ENCODE results near the gene SMIM10L2A.
"Not testable (repeated sequence)": the region's sequence is repeated elsewhere in the genome, so short reads cannot be mapped to it uniquely, and the experiment has no call there.

The SMIM10L2A gene

GRCh38 chrX:135422810-135423168 lies 1.0 kb downstream of the SMIM10L2A start:
- in situ Hi-C loops (cut with MboI; ENCODE audit: low sequenced_read_pairs) = not testable (repeated sequence)

DNA sequence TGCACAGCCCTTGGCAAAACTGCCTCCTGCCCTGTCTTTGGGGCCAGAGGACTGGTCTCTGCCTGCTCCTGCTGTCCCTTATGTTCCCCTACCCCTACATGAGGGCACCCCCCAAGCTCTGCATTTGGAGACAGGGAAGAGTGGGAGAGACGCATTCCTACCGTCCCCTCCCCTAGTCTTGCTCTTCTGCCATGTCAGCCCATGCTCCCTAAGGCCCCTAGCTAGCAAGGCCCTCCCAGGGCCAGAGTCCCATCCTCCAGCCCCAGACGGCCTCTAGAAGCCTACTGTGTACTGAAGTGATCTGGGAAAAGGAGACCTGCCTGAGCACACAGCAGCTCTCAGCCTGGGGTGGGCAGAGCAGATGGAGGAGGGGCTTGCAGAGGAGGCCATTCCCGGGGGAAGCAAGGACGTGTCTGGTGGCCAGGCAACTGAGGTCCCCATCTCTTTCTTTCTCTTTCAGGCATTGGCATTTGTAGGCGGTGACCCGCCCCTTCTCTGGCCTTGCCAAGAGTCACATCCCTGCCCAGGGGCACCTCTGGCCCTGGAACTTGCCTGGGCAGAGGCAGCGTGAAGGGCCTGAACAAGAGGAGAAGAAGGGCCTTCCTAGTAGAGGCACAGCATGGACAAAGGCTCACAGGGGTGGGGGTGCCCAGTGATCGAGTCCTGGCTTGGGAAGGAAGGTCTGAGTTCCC lies 1.6 kb downstream of the SMIM10L2A start:
- in situ Hi-C loops (cut with MboI; ENCODE audit: low sequenced_read_pairs) = not testable (repeated sequence)

DNA sequence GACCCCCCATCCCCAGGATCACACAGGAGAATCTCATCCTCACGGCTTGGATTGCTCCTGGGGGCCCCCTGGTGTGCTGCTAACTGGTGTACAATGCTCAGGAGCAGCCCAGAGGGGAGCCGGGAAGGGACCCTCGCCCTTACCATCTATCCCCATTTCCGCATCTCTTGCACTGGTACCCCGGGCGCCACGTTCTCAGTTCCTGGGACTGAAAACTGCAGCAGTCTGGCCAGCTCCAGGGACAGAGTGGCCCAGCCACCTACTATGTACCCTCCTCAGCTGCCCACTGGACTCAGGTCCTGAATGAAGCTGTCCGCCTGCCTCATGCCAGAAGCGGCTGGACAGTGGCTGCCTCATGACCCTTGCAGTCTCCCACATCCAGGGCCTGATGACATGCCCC lies 2.7 kb downstream of the SMIM10L2A start:
- in situ Hi-C loops (cut with MboI; ENCODE audit: low sequenced_read_pairs) = no loop called here

GRCh38 chrX:135425026-135425965 lies 3.6 kb downstream of the SMIM10L2A start:
- in situ Hi-C loops (cut with MboI; ENCODE audit: low sequenced_read_pairs) = no loop called here

DNA sequence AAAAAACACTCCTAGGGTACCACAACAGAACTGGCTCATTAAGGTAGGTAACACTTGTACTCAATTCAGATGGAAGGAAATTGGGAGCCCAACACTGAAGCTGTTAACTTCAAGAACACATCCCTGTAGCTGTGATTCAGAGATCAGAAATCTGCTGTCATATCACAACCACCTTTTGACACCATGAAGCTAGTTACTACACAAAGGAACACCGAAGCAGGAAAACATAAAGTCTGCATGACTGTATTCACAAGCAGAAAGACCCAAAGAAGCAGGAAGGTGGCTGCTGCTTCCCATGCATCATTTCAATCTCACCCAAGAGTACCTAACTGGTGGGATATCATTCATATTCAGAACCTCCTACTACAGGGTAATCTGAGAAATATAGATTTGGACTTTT lies 7.7 kb downstream of the SMIM10L2A start:
- in situ Hi-C loops (cut with MboI; ENCODE audit: low sequenced_read_pairs) = no loop called here

DNA sequence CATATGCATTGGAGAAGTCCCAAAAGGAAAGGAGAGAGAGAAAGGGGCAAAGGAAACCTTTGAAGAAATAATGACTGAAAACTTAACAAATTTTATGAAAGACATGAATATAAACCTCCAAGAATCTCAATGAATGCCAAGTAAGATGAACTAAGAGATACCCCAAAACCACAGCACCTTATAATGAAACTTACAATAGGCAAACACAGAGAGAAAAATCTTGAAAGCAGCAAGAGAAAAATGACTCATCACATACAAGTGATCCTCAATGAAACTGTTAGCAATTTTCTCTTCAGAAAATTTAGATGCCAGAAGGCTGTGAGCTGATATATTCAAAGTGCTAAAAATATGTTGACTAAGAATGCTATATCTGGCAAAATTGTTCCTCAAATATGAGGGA lies 10.1 kb downstream of the SMIM10L2A start:
- in situ Hi-C loops (cut with MboI; ENCODE audit: low sequenced_read_pairs) = no loop called here

DNA sequence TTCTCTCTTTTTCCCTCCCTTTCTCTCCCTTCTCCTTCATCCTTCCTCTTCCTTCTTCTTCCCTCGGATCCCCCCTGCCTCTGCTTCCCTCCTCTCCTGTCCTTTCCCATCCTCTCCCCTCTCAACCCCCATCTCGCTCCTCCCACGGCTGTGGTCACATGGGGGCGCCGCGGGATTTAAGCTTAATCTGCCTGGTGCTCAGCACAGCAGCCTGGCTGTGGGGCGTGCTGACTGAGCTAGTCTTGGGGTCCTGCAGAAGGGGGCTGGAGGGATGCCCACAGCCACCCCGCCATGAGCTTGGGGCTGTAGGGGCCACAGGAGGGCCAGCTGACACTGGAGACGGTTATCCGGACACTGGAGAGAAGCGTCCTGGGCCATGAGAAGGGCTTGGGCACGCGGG lies 10.7 kb downstream of the SMIM10L2A start:
- in situ Hi-C loops (cut with MboI; ENCODE audit: low sequenced_read_pairs) = no loop called here

DNA sequence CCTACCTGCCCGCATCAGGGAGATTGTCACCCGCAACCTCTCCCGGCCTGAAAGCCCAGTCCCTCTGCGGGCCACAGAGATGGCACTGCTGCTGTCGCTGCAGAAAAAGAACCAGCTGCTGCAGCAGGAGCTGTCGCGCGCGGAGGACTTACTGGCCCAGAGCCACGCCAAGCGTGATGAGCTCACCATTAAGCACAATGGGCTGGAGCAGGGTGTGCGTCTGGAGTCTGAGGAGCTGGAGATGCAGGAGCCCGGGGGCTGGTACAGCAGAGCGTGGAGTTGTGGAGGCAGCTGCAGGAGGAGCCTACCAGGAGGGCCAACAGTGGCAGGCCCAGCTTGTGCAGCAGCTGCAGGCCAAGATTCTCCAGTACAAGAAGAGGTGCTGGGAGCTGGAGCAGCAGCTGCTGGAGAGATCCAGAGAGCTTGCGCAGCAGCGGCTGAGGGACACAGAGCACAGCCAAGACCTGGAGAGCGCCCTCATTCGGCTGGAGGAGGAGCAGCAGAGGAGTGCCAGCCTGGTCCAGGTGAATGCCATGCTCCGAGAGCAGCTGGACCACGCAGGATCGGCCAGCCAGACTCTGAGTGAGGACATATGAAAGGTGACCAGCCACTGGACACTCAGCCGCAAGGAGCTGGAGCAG lies 11.3 kb downstream of the SMIM10L2A start:
- in situ Hi-C loops (cut with MboI; ENCODE audit: low sequenced_read_pairs) = no loop called here

- in situ Hi-C loops (cut with MboI; ENCODE audit: low sequenced_read_pairs) = no loop called here
Observed at GRCh38 chrX:135433531-135434257, 11.9 kb downstream of the SMIM10L2A start.

DNA sequence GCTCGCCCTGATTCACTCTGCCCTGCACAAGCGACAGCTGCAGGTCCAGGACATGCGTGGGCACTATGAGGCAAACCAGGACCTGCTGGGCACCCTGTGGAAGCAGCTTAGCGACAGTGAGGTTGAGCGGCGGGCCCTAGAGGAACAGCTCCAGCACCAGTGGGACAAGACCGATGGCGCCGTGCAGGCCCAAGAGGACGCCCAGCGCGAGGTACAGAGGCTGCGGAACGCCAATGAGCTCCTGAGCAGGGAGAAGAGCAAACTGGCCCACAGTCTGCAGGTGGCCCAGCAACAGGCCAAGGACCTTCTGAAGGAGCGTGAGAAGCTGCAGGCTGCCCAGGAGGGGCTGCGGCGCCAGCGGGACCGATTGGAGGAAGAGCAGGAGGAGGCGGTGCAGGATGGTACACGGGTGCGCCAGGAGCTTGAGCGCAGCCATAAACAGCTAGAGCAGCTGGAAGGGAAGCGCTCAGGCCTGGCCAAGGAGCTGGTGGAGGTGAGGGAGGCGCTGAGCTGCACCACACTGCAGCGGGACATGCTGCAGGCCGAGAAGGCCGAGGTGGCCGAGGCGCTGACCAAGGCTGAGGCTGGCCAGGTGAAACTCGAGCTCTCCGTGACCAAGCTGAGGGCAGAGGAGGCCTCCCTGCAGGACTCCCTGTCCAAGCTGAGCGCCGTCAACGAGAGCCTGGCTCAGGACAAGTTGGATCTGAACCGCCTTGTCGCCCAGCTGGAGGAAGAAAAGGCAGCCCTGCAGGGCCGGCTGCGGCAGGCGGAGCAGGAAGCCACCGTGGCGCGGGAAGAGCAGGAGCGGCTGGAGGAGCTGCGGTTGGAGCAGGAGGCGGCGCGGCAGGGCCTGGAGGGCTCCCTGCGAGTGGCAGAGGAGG lies 12.8 kb downstream of the SMIM10L2A start:
- in situ Hi-C loops (cut with MboI; ENCODE audit: low sequenced_read_pairs) = no loop called here

GRCh38 chrX:135435139-135435922 lies 13.6 kb downstream of the SMIM10L2A start:
- in situ Hi-C loops (cut with MboI; ENCODE audit: low sequenced_read_pairs) = no loop called here

- in situ Hi-C loops (cut with MboI; ENCODE audit: low sequenced_read_pairs) = no loop called here
Observed at GRCh38 chrX:135435933-135436332, 14.2 kb downstream of the SMIM10L2A start.

- in situ Hi-C loops (cut with MboI; ENCODE audit: low sequenced_read_pairs) = no loop called here
Observed at GRCh38 chrX:135436456-135436855, 14.7 kb downstream of the SMIM10L2A start.

GRCh38 chrX:135436966-135437866 lies 15.5 kb downstream of the SMIM10L2A start:
- in situ Hi-C loops (cut with MboI; ENCODE audit: low sequenced_read_pairs) = no loop called here

- in situ Hi-C loops (cut with MboI; ENCODE audit: low sequenced_read_pairs) = no loop called here
Observed at GRCh38 chrX:135437867-135438733, 16.4 kb downstream of the SMIM10L2A start.

DNA sequence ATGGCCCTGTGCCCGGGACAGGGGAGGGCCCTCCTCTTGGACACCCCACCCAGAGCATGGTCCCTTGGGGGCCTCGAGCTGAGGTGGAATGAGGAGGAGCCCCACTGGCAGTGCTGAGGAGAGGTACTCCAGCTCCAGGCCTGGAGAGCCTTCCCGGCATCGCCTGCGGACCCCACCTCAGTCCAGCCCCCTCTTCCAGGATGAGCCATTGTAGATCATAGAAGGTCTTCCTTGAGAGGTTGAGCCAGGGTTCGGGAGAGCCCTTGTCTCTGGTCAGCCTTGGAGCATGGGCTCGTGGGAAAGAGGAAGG lies 16.9 kb downstream of the SMIM10L2A start:
- in situ Hi-C loops (cut with MboI; ENCODE audit: low sequenced_read_pairs) = no loop called here

Data from HL-60/S4 (cell line).